ENCODE measurements around the gene PLPPR3. TPM values are rescaled to one million over a fixed set of nuclear protein-coding genes. Genes with fewer than 3 reads are reported as not detected.

PLPPR3 gene
- total RNA-seq, 1 experiment from 2014 or later, result 57.9 TPM

- Histone ChIP-seq H4K8ac (replicated peaks; ENCODE audit: insufficient read length, low read depth, low read length) (no peak overlapping the region), H2BK5ac (ENCODE audit: insufficient read length, low read length) (no peak overlapping the region), H3K56ac (ENCODE audit: insufficient read length, low read depth, low read length) (no peak overlapping the region), H2AK5ac (ENCODE audit: insufficient read length, low read length) (no peak overlapping the region), H3K18ac (ENCODE audit: insufficient read length, low read depth, low read length) (no peak overlapping the region), H3K14ac (ENCODE audit: insufficient read depth, low read length) (no peak overlapping the region), H3K4ac (ENCODE audit: low read depth, low read length) (no peak overlapping the region), H3K23me2 (ENCODE audit: insufficient read length, low read depth, low read length, poor library complexity, severe bottlenecking) (no peaks in the 10 kb centered on the region), H4K5ac (ENCODE audit: insufficient read length, low read depth, low read length) (no peak overlapping the region), H2BK15ac (ENCODE audit: low read depth, low read length) (no peak overlapping the region), H3K4me2 (ENCODE audit: insufficient read depth, insufficient read length, low read length) (no peak overlapping the region), H3K4me1 (ENCODE audit: insufficient read depth, low read length) (no peaks in the 10 kb centered on the region; the same call in 1 of the 2 replicates), H2BK20ac (ENCODE audit: low read depth, low read length, poor library complexity, severe bottlenecking) (no peak overlapping the region), H3K9me3 (ENCODE audit: control insufficient read depth, low read depth, low read length) (no peaks in the 10 kb centered on the region), H3K27ac (ENCODE audit: insufficient read length, low read depth, low read length) (no peak overlapping the region), H3K79me2 (ENCODE audit: insufficient read depth, low read length) (no peaks in the 10 kb centered on the region), H2BK12ac (ENCODE audit: insufficient read length, low read depth, low read length) (no peak overlapping the region), H3K79me1 (ENCODE audit: insufficient read depth, low read depth, low read length, poor library complexity, severe bottlenecking) (no peaks in the 10 kb centered on the region), H4K91ac (ENCODE audit: insufficient read length, low read depth, low read length) (no peak overlapping the region), H3T11ph (ENCODE audit: low read length) (no peak overlapping the region), H3K27me3 (ENCODE audit: insufficient read depth, low read length) (no peaks in the 10 kb centered on the region), H4K20me1 (ENCODE audit: control insufficient read depth, insufficient read depth, insufficient read length) (no peaks in the 10 kb centered on the region), H2BK120ac (ENCODE audit: low read depth, low read length, poor library complexity, severe bottlenecking) (no peak overlapping the region), H3K9ac (ENCODE audit: extremely low read depth, insufficient read length, low read length) (no peak overlapping the region), H3K23ac (ENCODE audit: insufficient read length, low read depth, low read length) (no peak overlapping the region), H2AFZ (ENCODE audit: low read length) (no peak overlapping the region)
- Mint-ChIP-seq H3K4me1 (peaks cover 7 to 14% of the 10 kb centered on the region in 2 experiments), H3K36me3 (ENCODE audit: insufficient read depth in 1 of 3, low read depth in 3 of 3) (no peaks in the 10 kb centered on the region; a peak in 1 of 7 replicates), H3K9me3 (no peaks in the 10 kb centered on the region), H3K27ac (no peak overlapping the region), H3K4me3 (no peak overlapping the region), H3K27me3 (ENCODE audit: low read depth) (peaks cover 6% of the 10 kb centered on the region)
- TF ChIP-seq CTCF (conservative IDR thresholded peaks at IDR 0.05), result no peak
- no peak for DNase-seq
- no CpG with 5 or more reads among the region's 19 CpGs for WGBS (ENCODE audit: extremely low coverage, insufficient read length, low lambda C conversion rate)
Observed at GRCh38 chr19:825897-826644, 4.3 kb upstream of the PLPPR3 start.

Measured in H9 (cell line).